Peyer's patch (tissue), 4 donors: ENCODE data around the gene PSMG1. TPM values are rescaled to one million over a fixed set of nuclear protein-coding genes. Genes with fewer than 3 reads are reported as not detected.

ENCODE experiments used
- DNase-seq, 3 donors: peaks; one replicate each; pipeline ENCODE4 v3.0.0-alpha.2; 2017 to 2019
- H3K27ac ChIP-seq, 4 donors: fragments of 200-600 bp; sonication (generic); one replicate each; pipeline ENCODE4 v1.5.1; 2016 to 2019
- H3K27me3 ChIP-seq, 2 donors: fragments of 200-600 bp; sonication (generic); one replicate each; pipeline ENCODE4 v1.5.1; 2019
- H3K36me3 ChIP-seq, 3 donors: fragments of 200-600 bp; sonication (generic); one replicate each; pipeline ENCODE4 v1.5.1; 2016 to 2019
- H3K4me1 ChIP-seq, 4 donors: fragments of 200-600 bp; sonication (generic); one replicate each; pipeline ENCODE4 v1.5.1; 2016 to 2019
- H3K4me3 ChIP-seq, 4 donors: fragments of 200-600 bp; sonication (generic); 1 replicate in 3 of 4; 2 replicates in 1 of 4; pipeline ENCODE4 v1.5.1; 2016 to 2019; ENCODE audit warnings: mild to moderate bottlenecking in 1 of 4
- H3K9me3 ChIP-seq, 4 donors: fragments of 200-600 bp; sonication (generic); one replicate each; pipeline ENCODE4 v1.5.1; 2016 to 2019; ENCODE audit warnings: mild to moderate bottlenecking in 1 of 4
- POLR2A ChIP-seq, 2 donors: fragments of 450-650 bp; IDR thresholded peaks; one replicate each; pipeline ENCODE4 v1.5.1; 2017; ENCODE audit warnings: antibody characterized with exemption in 2 of 2, mild to moderate bottlenecking in 2 of 2, moderate library complexity in 2 of 2
- total RNA-seq, 4 donors: library from RNA; depleted of rRNA; stranded (reverse); fragments of >200 nt; gene quantifications; one replicate each; pipeline ENCODE4 v1.1.0, GENCODE V29; 2016
- TF ChIP-seq, protein P1 (sequence below), 6 experiments: fragments of 450-650 bp in 4 of 6; fragments of 200-600 bp in 2 of 6; sonication (generic) in 1 of 6; IDR thresholded peaks; one replicate each; pipeline ENCODE4 v1.5.1; 2017 to 2019; ENCODE audit warnings: antibody characterized with exemption in 6 of 6, mild to moderate bottlenecking in 3 of 6, moderate library complexity in 1 of 6

The PSMG1 gene
- total RNA-seq, 4 donors from 2014 or later = 8.3 to 17.0 (median 13.4) TPM

DNA sequence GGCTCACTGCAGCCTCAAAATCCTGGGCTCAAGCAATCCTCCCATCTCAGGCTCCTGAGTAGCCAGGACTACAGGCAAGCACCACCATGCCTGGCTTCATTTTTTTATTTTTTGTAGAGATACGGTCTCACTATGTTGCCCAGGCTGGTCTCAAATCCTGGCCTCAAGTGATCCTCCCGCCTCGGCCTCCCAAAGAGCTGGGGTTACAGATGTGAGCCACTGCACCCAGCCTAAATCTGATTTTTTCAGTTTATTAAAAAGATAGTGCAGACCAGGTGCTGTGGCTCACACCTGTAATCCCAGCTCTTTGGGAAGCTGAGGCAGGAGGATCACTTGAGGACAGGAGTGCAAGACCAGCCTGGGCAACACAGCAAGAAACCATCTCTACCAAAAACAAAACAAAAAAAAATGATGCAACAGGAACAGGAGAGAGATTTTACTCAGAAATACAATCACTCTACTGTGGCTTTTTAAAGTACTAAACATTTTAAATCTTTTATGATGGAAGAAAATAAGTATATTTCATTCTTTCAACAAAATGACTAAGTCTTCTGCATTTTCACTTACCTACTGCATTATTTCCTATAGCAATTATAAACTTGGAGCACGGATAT is 1.9 kb downstream of the PSMG1 start:
- TF ChIP-seq, protein P1, sequence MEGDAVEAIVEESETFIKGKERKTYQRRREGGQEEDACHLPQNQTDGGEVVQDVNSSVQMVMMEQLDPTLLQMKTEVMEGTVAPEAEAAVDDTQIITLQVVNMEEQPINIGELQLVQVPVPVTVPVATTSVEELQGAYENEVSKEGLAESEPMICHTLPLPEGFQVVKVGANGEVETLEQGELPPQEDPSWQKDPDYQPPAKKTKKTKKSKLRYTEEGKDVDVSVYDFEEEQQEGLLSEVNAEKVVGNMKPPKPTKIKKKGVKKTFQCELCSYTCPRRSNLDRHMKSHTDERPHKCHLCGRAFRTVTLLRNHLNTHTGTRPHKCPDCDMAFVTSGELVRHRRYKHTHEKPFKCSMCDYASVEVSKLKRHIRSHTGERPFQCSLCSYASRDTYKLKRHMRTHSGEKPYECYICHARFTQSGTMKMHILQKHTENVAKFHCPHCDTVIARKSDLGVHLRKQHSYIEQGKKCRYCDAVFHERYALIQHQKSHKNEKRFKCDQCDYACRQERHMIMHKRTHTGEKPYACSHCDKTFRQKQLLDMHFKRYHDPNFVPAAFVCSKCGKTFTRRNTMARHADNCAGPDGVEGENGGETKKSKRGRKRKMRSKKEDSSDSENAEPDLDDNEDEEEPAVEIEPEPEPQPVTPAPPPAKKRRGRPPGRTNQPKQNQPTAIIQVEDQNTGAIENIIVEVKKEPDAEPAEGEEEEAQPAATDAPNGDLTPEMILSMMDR (IDR thresholded peaks at IDR 0.05) = no peak
- TF ChIP-seq POLR2A (IDR thresholded peaks at IDR 0.05) = no peak
- Histone ChIP-seq H3K9me3 (no peaks in the 10 kb centered on the region), H3K4me1 (peaks cover 0 to 16% (median 0%) of the 10 kb centered on the region in 4 donors), H3K4me3 (no peak overlapping the region), H3K36me3 (peaks cover 0 to 8% (median 0%) of the 10 kb centered on the region in 3 donors), H3K27me3 (no peaks in the 10 kb centered on the region), H3K27ac (no peak overlapping the region)
- DNase-seq = no peak

DNA sequence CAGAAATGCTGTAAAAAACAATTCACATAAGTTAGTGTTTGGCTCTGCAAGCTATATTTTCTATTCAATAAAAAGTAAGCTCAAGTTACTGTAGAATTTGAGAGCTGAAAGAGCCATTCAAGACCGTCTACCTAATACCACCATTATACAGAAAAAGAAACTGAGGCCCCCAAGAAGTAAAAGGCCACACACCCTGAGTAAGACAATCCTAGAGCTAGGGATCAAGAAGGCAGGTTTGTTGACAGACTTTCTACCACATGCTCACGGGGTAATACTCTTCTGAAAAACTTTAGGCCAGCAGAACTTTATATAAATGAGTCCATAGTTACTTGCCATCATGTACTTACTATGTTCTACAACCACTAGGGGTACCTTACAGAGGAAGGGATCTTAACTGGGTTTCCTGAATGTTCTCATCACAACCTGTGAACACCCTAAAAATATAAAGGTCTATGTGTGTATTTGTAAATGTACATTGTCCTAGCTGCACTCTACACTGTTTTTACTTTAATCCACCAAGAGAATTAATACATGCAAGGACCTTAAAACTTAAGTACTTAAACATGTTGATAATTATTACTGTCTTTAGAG is 2.7 kb downstream of the PSMG1 start:
- H3K36me3 ChIP-seq = peaks cover 0 to 8% (median 0%) of the 10 kb centered on the region in 3 donors
- H3K27me3 ChIP-seq = no peaks in the 10 kb centered on the region
- no peak overlapping the region for H3K27ac ChIP-seq
- no peak for DNase-seq
- peaks cover 0 to 16% (median 0%) of the 10 kb centered on the region in 4 donors for H3K4me1 ChIP-seq
- no peaks in the 10 kb centered on the region for H3K9me3 ChIP-seq
- no peak overlapping the region for H3K4me3 ChIP-seq
- no peak for TF ChIP-seq POLR2A (IDR thresholded peaks at IDR 0.05)
- TF ChIP-seq, protein P1 (IDR thresholded peaks at IDR 0.05) = peak in 4 of 6 experiments; percentile 15 to 28 (median 20)

DNA sequence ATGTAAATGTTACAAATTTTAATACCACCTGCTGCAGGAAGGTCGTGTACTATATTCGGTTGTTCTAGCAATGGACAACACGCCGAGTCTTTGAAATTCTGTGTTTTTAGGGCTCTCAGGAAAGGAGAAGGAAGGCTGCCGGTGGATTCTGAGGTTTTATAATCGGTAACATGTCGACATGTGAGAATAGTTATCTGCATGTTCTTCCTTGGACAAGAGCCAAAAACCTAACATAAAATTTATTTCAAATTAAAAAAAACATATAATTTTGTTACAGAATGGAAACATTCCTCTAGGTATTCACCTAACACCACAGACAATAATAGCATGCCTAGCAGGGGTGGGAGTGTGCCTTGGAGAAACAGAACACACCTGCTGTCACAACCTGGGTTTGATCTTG is 4.8 kb downstream of the PSMG1 start:
- Histone ChIP-seq H3K4me1 (peaks cover 0 to 16% (median 0%) of the 10 kb centered on the region in 4 donors), H3K36me3 (peaks cover 0 to 14% (median 0%) of the 10 kb centered on the region in 3 donors)

DNA sequence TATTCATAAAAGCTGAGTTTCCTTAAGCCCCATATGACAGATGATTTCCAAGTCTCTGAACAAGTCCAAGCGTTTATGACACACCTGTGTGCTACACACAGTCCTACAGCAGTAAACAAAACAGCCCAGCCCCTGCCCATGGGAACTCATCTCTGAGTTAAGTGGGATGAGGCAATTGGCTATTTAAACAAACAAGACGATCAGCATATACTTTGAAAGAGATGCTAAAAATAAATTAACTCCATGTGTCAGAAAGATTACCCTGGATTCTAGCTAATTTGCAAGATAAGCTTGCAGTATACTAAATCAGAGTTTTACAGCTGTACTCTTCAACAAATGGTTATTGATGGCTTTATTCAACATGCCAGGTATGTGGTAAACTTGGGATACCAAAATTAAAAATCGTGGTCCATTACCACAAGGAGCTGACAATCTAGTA is 7.0 kb downstream of the PSMG1 start:
- Histone ChIP-seq H3K36me3 (peaks cover 0 to 19% (median 0%) of the 10 kb centered on the region in 3 donors), H3K27ac (no peak overlapping the region), H3K4me1 (peaks cover 0 to 2% (median 0%) of the 10 kb centered on the region in 4 donors), H3K9me3 (no peaks in the 10 kb centered on the region), H3K4me3 (no peak overlapping the region), H3K27me3 (no peaks in the 10 kb centered on the region)
- no peak for TF ChIP-seq POLR2A (IDR thresholded peaks at IDR 0.05)
- TF ChIP-seq, protein P1 (IDR thresholded peaks at IDR 0.05) = no peak
- no peak for DNase-seq

More for the DNA sequence above, 4.8 kb downstream of the PSMG1 start:
- TF ChIP-seq, protein P1 (IDR thresholded peaks at IDR 0.05) = no peak
- no peak for TF ChIP-seq POLR2A (IDR thresholded peaks at IDR 0.05)
- H3K4me3 ChIP-seq = no peak overlapping the region
- DNase-seq = no peak
- no peak overlapping the region for H3K27ac ChIP-seq
- no peaks in the 10 kb centered on the region for H3K9me3 ChIP-seq
- no peaks in the 10 kb centered on the region for H3K27me3 ChIP-seq

DNA sequence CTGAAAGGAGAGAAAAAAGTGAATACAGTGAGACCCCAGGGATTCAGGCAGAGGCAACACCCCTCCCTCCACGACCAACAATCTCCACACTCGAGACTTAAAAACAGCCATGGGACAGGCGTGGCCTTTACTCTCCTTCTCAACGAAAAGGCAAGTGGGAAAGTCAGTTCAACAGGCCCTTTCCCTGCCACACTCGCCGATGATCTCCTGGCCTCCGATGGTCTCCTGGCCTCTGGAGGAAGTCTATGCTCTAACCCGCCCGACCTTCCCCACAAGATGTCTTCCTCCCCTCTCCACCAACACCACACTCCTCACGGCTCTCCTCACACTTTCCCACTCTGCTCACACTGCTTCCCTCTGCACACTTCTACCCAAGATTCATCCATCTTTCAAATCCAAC is 7.6 kb downstream of the PSMG1 start:
- H3K4me3 ChIP-seq = no peak overlapping the region
- H3K27ac ChIP-seq = no peak overlapping the region
- H3K9me3 ChIP-seq = no peaks in the 10 kb centered on the region
- peaks cover 0 to 22% (median 0%) of the 10 kb centered on the region in 3 donors for H3K36me3 ChIP-seq
- no peaks in the 10 kb centered on the region for H3K27me3 ChIP-seq
- H3K4me1 ChIP-seq = no peaks in the 10 kb centered on the region
- DNase-seq = no peak
- TF ChIP-seq, protein P1 (IDR thresholded peaks at IDR 0.05) = no peak
- no peak for TF ChIP-seq POLR2A (IDR thresholded peaks at IDR 0.05)
